HG03378 (cell line): ENCODE data around the gene NEK6.
A peak's percentile ranks its signal among the peaks of the same experiment; 100 is the strongest.

Experiments used
- ATAC-seq: cut with Tn5 transposase; IDR thresholded peaks from one replicate; pipeline ENCODE4 v1.9.1; 2021; ENCODE audit warnings: mild to moderate bottlenecking, moderate library complexity; ENCODE audit not compliant: unreplicated experiment

The NEK6 gene

DNA sequence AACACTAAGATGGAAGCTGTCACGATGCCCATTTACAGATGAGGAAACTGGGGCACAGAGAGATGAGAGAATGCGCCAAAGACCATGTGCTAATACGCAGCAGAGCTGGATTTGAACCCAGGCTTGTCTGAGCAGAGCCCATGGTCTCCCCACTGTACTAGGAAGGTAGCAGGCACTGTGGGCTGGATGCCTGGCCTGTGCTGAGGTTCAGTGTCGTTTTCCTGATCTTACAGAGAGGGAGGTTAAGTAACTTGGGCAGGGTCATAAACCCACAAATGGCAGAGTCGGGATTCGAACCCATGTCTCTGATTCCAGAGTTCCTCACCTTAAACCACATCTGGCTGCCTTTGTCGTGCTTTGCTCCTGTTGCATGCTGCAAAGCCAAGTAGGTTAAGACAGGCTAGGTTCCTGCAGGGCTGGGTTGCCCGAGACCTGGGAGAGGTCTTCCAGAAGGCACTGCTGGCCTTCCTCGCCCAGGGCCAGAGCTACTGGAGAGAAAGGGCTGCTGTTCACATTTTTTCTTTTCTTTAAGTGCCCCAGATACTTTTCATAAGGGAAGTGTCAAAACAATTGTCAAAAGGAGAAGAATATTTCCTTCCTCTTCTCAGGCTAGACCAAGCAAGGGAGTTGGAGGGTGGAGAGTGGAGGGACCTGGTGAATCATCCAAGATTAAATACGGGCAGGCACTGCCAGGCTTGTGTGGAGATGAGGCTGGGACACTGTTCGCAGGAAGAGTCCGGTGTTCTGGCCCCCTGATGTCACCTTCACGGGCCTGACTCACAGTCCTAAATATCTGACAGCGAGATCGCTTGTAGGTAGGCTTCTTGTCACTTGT, 3.2 kb downstream of the NEK6 start:
- no peak for ATAC-seq

DNA sequence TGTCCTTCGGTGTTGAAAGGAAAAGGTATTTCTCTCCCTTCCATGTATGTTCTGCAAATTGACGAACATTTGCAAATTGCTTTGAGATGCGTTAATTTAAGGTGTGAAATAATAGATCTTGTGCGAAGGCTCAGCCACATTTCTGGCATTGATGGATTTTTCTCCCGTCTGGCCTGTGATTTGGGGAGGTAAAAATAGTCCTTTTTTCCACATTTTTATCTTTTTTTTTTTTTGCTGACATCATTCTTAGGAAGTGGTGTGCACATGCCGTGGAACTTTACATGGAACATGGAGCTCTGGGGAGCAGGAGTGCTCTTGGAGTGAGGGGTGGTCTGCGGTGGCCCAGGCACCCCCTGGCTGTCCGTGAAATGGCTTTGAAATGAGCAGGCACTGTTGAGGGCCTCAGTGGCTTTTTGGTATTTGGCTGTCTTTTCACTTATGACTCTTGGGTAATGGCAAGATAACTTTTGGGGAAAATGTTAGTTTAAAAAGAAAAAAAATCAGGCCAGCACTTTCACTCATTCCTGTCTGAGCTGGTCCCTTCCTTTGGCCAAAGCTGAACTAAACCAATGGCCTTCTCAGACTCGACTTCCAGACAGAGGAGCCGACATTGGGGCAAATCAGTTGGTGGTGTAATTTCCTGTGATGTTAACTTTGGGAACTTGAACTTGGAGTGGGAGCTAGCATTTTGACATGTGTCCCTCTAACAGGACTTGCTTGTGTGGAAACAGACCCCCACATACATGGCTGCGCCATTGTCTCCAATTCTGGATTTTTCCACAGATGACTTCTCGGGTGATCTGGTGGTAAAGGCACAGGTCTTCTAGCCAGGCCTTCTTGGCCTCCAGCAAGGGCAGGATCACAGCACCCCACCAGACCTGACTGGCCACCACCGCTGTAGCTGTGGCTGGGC, 4.2 kb downstream of the NEK6 start:
- no peak for ATAC-seq

DNA sequence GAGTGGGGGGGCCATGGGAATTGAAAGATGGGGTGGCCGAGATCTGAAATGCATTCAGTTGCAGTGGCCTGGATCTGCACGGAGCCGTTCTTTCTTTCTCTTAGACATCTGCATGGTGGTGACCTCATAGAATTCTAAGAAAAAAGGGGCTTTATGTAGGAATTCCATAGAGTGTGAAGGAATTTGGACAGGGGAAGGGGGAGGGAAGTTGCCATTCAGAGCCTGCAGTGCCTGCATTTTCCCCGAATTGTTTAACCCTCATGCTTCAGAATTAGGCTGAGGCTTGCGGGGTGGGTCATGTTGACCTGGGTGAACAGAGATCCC, 4.9 kb downstream of the NEK6 start:
- no peak for ATAC-seq

DNA sequence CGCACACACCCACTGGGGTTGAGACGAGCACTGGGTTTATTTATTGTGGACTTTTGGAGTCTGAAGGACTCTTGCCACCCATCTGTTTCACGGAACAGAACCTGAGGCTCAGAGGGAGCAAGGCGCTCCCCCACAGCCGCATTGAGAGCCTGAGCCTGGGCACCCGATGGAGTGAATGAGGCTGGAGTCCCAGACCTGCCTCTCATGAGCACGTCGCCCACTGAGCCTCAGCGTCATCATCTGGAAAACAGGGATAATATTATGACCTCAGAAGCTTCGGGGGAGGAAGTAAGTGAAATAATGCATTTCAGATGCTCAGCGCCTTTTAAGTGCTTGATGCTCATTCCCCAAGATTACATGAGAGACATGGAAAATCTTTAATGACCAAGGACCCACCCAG, 5.5 kb downstream of the NEK6 start:
- no peak for ATAC-seq

DNA sequence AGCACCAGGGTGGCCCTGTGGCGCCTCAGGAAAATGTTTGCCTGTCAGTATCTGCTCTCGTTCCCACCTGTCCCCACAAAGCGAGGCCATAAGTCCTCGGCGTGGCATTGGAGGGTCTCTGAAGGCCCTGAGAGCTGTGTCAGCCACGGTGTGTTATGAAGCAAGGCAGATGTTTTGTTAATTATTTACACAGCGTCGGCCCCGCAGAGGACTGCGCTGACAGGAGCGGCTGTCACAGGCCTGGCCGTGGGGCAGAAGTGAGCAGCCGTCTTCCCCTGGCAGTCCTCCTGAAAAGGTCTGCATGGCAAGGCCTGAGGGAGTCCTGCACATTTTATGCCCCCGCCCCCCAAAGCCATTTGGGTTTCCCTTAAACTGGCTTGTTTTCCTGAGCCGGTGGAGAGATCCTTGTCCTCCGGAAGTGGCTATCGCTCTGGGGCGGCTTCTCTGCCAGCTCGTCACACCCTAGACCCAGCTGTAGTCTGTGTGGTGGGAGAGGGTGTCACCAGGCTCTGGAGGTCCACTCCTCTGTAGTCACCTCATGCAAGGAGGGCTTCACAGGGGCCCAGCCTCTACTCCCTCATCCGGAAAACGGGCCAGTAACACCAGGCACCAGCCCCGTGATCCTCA, 6.2 kb downstream of the NEK6 start:
- ATAC-seq: no peak

DNA sequence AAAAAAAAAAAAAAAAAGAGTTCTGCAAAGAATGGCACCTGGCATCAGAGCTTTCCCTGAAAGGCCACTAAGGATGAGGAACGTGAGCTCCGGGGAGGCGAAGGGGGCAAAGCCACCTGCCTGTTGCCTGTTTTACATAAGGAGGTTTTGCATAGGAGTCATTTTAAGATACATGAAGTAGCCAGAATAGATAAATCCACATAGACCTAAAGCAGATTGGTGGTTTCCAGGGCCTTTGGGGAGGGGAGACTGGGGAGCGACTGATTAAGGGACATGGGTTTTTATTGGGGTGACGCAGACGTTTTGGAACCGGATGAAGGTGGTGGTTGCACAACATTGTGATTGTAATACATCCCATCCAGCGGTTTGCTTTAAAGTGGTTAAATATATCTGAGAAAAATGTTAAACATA, 7.1 kb downstream of the NEK6 start:
- peak; percentile 56 for ATAC-seq

DNA sequence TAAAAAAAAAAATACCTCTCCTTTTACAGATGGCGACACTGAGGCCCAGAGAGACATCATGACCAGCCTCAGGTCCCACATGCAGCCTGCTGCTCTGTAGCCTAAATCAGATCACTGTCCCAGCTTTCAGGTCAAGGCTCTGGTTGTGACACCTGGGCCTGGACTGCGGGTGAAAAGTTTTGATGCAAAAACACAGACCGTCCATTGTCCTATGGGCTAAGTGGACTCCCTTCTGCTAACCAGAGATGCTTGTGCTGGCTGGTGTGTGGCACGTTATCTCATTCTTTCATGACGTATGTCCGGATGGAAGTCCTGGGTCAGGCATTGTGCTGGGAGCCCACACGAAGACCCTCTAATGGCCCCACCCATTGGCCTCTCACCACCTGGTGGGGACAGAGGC, 7.8 kb downstream of the NEK6 start:
- ATAC-seq: no peak

DNA sequence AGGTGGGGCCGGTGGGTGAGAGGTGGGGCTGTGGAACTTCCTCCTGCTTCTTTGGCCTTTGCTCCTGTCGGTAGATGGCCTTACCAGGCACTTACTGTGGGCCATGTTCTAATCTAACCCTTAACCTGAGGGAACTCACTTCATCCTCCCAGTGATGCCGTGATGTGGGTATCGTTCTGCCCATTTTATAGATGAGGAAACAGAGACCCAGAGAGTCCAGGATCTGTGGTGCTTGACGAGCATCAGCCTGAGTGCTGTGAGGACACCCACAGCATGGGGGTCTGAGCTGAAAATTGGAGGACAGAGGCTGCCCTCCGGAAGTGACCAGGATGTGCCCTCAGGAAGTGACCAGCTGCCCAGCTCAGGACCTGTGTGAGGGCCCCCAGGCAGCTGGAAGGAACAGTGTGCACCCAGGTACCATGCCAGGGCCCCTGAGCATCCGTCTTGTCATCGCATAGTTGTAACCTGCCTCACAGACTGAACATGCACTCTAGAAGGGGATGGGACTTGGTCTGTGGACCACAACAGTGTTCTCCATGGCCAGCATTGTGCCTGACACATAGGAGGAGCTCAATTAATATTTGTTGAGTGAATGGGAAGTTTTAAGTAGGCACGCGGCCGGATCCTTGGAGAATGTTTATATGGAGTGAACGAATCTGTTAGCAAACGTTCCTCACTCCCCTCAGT, 8.5 kb downstream of the NEK6 start:
- ATAC-seq: no peak

DNA sequence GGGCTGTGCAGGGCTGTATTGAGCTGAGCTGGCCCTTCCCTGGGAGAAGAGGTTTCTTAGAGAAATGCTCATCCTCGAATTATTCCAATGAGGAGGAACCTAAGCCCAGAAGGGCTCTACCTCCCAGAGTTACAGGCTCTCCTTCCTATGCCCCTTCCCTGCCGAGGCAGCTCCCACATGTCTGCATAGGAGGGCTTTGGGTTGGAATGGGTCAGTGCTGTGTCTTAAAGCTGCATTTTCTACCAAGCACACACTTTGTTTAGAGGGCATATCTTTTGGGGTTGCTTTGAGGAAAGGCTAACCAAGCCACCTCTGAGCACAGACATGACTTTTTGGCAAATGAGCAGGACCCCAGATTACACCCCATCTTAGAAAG, 9.1 kb downstream of the NEK6 start:
- ATAC-seq: no peak

DNA sequence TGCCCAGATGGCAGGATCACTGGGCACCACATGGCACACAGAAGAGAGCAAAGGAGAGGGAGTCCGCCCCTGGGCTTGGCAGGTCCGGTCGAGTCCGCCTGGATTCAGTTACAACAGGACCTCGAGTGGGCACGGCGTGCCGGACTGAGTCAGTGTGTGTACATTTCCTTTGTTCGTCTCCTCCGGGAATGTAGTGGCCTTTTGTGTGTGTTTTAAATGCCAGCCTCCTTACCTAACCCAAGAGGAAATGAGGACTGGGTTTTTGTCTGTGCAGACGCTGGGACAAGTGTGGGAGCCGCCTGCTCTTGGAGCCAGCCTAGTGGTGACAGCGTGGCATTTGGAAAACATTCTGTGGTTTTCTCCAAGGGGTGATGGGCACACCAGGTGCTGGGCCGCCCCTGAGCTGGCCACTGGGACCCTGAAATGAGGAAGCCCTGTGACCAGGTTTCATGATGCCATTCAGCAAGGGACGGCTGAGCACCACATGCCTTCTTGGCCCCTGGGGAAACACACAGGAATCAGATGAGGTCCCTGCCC, 9.6 kb downstream of the NEK6 start:
- ATAC-seq: no peak

DNA sequence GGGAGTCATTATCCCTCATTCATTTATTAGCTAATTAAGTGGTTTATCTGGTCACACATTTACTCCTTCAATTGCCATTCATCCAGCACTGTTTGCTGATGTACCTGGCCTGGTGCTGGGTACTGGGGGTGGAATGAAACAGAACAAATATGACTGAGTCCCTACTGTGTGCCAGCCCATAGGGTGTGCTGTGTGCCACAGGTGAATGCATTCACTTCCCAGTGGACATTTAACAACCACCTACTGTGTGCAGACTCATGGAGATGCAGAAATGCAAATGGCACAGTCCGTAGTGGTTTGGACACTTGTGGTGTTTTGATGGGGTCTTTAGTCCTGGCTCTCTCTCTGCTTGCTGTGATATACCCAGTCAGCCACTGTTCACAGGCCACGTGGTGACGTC, 10.5 kb downstream of the NEK6 start:
- ATAC-seq: no peak

DNA sequence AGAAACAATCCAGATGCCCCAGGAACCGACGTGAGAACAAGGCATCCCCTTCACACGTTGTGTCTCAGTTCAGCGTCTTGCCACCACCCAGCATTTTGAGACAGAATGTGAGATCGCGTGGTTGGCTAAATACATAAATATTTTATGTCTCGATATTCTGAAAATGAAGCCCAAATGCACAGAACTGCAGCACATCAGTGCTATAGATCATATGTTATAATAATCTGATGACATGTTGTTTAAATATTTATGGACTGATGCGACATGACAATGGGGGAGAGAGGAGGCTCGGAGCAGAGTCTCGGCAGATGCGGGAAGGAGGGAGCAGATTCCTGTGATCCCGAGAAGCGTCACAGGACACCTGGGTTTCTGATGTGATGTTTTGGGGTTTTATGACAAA, 10.9 kb downstream of the NEK6 start:
- ATAC-seq: no peak

DNA sequence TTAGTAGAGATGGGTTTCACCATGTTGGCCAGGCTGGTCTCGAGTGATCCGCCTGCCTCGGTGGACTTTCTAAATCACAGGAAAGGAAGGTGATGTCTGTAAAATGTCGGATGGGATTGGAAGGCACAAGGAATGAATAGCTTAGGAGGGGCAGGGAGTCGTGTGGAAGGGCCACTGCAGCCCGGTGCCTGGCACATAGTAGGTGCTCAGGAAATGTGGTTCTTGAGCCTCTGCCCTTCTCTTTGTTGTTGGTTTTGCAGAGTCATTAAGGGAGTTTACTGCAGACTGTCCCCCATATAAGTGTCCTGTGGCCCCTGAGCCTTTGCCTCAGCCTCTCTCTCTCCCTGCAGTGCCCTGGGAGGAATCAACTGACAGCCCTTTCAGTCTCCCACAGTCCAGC, 11.8 kb downstream of the NEK6 start:
- no peak for ATAC-seq

DNA sequence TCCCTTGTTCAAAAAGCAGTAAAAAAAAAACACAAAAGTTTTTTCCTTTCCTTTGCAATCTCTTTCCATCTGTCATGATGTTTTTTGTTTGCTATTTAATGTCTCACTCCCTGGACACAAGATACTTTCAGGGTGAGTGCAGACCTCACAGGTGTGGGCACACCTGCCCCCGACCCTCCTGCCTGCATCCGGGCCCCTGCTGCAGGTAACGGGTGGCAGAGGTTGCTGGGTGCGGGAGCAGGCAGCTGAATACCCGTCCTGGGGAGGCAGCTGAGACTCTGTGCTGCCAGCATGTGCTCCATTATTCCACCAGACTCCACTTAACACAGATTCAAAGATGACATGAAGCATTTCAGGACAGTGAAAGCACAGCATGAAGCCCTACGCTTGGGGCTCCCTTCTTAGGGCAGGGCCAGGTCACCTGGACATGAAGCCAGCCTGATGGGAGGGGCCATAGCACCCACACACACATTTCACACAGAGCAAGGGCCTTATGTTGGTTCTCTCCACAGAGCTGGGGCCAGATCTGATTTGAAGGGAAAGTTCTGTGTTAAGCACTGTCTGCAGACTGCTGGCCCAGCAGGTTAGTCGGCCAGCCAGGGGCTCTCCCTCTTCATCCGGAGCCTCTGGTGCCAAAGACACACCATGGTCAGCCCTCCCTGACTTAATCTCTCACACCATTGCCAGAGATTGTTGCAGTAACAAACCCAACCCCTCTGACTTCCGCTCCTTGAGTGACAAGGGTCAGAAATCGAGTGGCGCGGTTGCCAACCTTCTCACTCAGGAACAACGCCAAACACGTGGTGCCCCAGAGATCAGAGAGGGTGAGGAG, 13.0 kb downstream of the NEK6 start:
- no peak for ATAC-seq

DNA sequence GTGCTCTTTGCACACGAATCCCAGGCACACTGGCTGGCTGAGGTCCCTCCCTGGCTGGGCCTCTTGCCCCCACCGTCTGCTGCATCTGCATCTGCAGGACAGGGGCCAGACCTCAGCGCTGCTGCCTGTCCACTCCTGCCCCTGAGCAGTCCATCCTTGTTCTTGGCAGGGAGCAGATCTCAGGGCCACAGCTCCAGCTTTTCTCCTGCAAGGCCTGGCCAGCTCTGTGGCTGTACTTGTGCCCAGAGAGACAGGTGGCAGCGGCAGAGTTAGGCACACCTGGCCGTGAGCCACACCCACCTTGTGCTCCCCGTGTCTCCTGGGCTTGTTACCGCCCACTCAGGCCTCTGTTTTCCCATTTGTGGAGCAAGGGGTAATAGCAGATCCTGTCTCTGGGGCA, 13.9 kb downstream of the NEK6 start:
- no peak for ATAC-seq

DNA sequence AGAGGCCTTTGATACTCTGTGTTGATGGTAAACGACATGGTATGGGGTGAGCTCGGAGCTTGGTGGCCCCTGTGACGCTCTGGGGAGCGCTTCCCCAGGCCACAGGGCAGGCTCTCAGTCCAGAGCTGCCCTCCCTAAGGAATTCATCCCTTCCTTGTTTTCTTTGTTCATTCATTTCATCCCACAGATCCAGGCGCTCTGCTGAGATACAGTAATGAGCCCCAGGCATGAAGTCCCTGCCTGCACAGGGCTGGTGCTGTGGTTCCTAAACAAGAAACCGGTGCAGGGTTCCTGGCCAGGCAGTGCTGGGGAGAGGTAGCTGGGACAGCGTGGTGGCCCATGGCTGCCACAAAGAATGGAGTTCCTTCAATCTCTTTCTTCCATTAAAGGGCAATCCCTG, 14.4 kb downstream of the NEK6 start:
- ATAC-seq: no peak

DNA sequence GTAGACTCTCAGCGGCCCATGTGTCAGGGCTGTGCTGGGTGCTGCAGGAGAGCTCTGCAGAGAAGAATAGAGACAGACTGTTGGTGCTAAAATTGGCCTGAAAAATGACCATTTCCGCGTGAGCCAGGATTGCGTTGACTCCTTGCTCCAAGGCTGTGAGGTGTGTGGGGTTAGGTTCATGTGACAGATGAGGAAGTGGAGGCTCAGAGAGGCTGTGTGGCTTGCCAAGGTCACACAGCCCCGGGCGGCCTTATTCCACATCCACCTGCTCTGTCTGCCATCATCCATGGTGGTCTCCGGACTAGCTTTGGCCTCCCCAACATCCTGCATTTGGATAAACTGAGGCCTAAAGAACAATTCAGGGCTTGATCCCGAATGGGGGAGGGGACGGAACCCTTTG, 15.2 kb downstream of the NEK6 start:
- no peak for ATAC-seq

DNA sequence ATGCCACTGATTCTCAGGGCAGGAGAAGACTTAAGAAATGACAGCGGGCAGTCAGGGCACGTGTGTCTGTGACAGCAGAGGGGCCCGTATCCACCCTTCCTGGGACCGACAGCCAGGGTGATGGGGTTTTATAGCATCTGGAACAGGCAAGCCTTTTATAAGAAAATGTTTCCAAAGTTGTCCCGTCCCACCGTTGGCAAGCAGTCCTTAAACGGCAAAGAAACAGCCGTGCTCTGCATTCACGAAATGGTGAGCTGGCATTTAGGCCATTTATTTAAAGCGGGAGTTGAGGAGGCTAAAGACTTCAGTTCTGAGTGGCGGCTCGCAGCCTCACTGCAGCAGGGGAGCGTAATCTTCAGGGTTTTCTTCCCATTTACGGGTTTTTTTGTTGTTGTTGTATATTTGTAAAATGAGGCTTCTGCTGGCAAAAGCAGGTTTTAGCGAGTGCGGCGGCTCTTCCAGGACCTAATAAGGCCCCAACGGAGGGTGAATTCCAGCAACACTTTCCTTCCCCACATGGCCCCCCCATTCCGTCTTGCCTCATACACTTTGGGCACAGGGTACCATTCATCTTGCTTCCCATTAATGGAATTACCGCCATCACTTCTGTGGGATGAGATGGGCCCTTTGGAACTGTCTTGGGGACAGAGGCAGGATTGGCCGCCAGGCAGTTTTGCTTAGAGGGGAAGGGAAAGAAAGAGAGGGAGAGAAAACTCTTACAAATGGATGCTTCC, 15.8 kb downstream of the NEK6 start:
- ATAC-seq: no peak

DNA sequence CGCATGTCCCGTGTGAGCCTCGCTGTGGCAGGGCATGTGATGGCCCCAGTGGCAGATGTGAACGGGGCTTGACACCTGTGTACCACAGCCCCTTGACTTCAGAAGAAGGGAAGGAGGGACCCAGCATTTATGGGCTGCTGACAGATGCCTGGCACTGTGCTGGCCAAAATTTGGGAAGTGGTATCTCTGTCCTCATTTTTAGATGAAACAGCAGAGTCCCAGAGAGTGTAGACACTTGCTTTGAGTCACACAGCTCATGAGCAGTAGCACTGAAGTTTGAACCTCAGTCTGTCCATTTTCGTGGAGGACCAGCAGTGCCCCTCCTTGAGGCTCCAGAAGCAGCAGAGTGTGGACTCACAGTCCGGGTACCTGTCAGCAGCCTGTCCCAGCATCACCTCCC, 16.5 kb downstream of the NEK6 start:
- ATAC-seq: no peak

DNA sequence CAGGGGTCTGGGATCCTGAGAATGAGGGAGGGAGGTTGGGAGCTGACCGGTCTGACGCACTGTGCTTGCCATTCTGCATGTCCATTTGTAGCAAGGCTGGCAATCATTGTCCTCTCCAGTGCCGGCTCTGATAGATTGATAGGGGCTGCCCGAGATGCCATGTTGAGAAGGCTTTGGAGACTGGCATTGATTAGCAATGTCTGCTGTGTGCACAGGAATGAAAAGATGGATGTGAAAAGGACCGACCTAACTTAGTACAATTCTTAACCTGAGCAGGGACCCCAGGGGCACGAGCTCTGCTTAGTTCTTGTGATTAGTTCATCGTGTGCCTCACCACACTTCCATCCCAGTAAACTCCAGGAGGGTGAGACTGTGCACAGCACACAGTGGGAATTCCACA, 17.0 kb downstream of the NEK6 start:
- no peak for ATAC-seq
